Liver (tissue), 3 donors: ENCODE data around the gene CSMD2.

ENCODE experiments used
- CTCF ChIP-seq: fragments of 150-350 bp; IDR thresholded peaks from 2 replicates; pipeline ENCODE4 v1.5.1; 2017; ENCODE audit warnings: improper control_type of control experiment, low read depth, low read length; ENCODE audit not compliant: missing input control
- GABPA ChIP-seq, 2 donors: IDR thresholded peaks in 1 of 2; conservative IDR thresholded peaks in 1 of 2; 2 replicates each; pipeline ENCODE4 v1.6.1; 2016; ENCODE audit warnings: antibody characterized with exemption in 2 of 2, mild to moderate bottlenecking in 1 of 2, moderate library complexity in 1 of 2
- NR2F2 ChIP-seq: IDR thresholded peaks from 2 replicates; pipeline ENCODE4 v1.6.1; 2016; ENCODE audit warnings: antibody characterized with exemption
- RXRA ChIP-seq, 2 donors: IDR thresholded peaks; 2 replicates each; pipeline ENCODE4 v1.6.1; 2017 to 2018; ENCODE audit warnings: antibody characterized with exemption in 2 of 2, mild to moderate bottlenecking in 1 of 2
- SP1 ChIP-seq: IDR thresholded peaks from 2 replicates; pipeline ENCODE4 v1.6.1; 2018; ENCODE audit warnings: antibody characterized with exemption, mild to moderate bottlenecking
- TAF1 ChIP-seq: conservative IDR thresholded peaks from 2 replicates; pipeline ENCODE4 v1.6.1; 2016; ENCODE audit warnings: antibody characterized with exemption, mild to moderate bottlenecking
- donor health status: healthy.
- donor health status: healthy.

- TF ChIP-seq SP1: no peak
- no peak for TF ChIP-seq CTCF
- no peak for TF ChIP-seq NR2F2
- no peak for TF ChIP-seq RXRA (IDR thresholded peaks at IDR 0.05)
- TF ChIP-seq GABPA (IDR thresholded peaks at IDR 0.05 in 1 of 2, conservative IDR thresholded peaks at IDR 0.05 in 1 of 2): no peak
- TF ChIP-seq TAF1: no peak
These were observed 171.7 kb downstream of the CSMD2 start for GRCh38 chr1:33993301-33993700.
